Suppressor macrophage treated with lipopolysaccharide for 1 hour (primary cell): ENCODE measurements around the gene ENKUR.
"Not testable (repeated sequence)": the region's sequence is repeated elsewhere in the genome, so short reads cannot be mapped to it uniquely, and the experiment has no call there.

Experiments used
- DNase-seq, 3 donors: peaks; one replicate each; pipeline ENCODE4 v3.0.0-alpha.2; 2020 to 2022

ENKUR gene

GRCh38 chr10:25018703-25019102 is 2.7 kb upstream of the ENKUR start:
- no peak for DNase-seq

GRCh38 chr10:25017661-25018060 is 1.7 kb upstream of the ENKUR start:
- no peak for DNase-seq

GRCh38 chr10:25017154-25017590 is 1.2 kb upstream of the ENKUR start:
- no peak for DNase-seq

DNA sequence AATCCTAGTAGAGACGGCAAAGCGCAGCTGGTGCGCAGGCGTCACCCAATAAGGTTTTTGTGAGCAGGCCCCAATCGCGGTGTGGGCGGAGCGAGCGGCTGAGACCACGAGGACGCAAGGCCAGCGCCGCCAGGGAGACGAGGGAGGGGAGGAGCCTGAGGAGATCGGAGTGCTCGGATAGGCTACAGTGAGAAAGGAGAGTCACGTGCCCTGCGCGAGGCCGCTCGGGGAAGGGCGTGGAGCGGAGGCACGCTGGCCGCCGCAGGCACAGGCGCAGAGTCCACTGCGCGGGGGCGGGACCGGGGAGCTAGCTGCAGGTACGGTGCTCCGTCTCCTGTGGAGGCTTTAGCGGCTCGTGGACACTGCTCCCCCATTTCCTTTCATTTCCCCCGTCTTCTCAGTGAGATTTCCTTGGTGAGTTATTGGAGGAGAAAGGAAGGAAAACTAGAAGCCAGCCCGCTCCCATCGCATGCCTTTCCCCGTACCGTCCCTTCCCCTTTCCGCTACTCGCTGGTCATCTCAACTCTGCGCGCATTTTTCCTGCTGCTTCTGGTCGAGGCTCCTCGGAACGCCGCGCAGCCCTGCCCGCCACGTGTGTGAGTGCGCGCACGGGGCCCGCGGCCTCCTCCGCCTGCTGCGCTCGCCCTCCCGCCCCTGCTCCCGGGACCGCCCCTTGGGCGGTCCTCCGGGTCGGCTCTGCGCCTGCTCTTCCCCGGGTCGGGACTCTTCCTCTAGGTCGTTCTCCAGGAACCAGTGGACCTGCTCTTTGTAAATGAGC is 607 bp upstream of the ENKUR start, which contains the start of gene THNSL1:
Gene THNSL1, plus strand, starts transcription at position 237 of the 778 bp plus-strand sequence. CDS start 6,612 bp downstream, outside the sequence.
- peak; percentile 99 for DNase-seq

GRCh38 chr10:25014579-25014978 is 1.4 kb downstream of the ENKUR start:
- DNase-seq: no peak

- DNase-seq: not testable (repeated sequence)
Measured at GRCh38 chr10:25011591-25011990, 4.4 kb downstream of the ENKUR start.

DNA sequence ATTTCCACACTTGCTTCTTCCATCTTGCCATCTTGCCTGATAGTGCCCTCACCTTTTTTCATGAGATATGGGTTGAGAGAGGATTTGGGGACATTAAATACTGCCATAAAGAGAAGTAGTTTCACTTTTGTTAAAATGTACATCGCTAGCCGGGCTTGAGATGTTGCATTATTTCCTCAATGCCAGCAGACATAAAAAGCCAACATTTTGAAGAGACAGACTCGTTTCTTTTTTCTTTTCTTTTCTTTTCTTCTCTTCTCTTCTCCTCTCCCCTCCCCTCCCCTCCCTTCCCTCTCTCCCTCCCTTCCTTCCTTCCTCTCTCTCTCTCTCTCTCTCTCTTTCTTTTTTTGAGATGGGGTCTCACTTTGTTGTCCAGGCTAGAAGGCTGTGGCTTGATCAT is 17.9 kb downstream of the ENKUR start:
- no peak for DNase-seq

DNA sequence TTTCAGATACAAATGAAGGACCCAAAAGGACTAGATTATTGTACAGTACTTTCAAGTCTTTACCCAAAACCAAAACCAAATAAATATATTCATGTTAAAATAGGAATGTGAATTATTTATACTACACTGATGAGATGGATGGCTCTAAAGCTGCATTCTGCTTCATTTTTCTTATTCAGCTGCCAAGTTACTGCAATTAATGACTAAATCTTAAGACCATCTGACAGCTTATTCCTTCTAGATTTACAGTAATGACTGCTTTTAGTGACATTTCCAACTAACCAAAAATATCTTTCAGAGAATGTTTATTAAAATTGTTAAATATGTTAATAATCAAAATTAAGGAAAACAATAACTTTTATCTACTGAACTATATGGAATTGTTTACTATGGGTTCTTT is 20.9 kb downstream of the ENKUR start:
- DNase-seq: no peak

- DNase-seq: peak in 1 of 3 donors; percentile 5
Measured at GRCh38 chr10:24993237-24993958, 22.6 kb downstream of the ENKUR start.

DNA sequence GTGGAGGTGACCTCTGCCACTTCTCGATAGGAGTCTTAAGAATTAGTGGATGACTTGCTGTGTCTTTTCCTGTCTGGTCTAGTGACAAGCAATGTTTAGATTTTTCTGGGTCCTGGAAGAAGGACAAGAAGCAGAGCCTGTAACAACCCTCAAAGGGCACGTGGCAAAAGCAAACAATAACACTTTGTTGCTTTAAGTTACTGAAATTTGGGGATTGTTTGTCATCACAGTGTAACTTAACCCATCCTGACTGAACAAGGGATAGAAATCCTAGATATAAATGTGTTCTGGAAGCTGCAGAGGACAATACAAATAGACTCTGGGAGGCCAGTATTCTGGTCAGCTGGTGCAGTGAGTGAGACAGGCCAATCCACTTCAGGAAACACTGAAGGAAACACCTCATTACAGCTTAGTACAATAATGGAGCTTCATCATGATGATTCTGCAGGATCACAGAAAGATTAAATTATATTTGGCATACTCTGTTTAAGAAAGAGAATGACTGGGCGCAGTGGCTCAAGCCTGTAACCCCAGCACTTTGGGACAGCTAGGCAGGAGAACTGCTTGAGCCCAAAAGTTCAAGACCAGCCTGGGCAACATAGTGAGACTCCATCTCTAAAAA is 23.3 kb downstream of the ENKUR start:
- no peak for DNase-seq

DNA sequence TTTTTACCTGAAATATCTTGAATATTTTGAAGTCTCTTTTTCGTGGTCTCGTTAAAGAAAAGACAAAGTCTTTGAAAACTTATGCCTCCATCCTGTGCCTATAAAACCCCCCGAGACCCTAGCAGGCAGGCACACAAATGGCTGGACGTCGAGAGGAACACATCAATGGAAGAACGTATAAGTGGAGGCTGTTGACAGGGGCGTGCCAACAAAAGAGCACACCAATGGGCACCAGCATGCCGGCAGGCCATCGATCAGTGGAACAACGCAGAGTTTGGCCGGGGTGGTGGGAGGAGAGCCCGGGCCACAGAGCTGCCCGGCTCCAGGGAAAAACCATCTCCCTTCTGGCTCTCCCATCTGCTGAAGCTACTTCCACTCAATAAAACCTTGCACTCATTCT is 24.7 kb downstream of the ENKUR start:
- DNase-seq: no peak

- DNase-seq: peak in 2 of 3 donors; percentile 24 to 39
Measured at GRCh38 chr10:24989867-24990266, 26.1 kb downstream of the ENKUR start.

DNA sequence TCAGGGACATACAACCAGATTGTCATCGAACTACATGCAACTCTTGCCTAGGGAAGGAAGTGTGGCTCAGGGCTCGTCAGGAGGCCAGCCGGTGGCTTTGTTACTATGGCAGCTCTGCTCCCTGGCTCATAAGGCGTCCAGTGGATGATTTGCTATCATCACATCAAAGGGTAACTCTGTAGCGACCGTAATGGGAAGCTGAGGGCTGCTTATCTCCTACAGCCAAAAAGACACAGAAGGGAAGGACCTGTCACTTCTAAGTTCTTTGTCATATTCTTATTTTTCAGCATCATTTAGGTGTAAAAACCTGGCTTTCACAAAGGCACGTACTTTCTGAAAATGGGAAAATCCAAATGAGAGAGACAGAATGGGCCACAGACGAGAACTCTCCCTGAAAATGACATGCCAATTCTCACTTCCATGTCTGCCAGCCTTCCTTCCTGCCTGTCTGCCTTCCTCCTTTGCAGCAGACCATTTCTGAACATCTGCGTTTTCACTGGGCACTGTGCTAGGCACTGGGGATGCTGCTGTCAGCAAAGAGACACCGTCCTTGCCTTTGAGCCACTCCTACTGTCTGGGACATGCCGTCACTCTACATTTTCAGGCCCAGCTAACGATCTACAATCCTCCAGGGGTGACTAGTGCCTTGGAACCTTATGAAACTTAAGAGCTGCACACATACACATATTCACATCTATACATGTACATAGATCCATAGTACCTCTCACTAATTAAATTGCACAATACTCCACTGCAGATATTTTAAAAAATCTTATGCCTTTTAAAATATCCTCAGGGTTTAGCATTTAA is 26.9 kb downstream of the ENKUR start:
- DNase-seq: peak; percentile 41 to 48 (median 43)

GRCh38 chr10:24984906-24985305 is 31.1 kb downstream of the ENKUR start:
- no peak for DNase-seq

DNA sequence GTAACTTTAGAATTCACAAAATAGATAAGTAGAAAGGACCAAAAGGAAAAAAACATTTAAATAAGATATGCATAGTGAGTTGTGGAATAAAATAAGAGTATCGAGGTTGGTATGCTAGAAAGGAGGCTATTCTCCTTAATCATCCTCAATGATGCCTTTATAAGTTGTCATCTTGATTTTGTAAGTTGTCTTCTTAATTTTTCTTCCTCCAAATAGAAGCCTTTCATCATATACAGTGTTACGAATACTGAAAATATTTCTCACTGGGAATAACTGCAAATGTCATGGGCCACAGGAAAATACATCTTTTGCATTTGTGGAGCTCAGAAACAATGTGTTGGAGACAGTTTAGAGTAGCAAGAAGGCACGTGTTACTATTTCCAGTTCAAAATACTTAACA is 32.0 kb downstream of the ENKUR start:
- DNase-seq: no peak

GRCh38 chr10:24983130-24983529 is 32.8 kb downstream of the ENKUR start:
- DNase-seq: no peak

GRCh38 chr10:24982319-24983112 is 33.4 kb downstream of the ENKUR start:
- no peak for DNase-seq

GRCh38 chr10:24981161-24981710 is 34.7 kb downstream of the ENKUR start:
- no peak for DNase-seq

DNA sequence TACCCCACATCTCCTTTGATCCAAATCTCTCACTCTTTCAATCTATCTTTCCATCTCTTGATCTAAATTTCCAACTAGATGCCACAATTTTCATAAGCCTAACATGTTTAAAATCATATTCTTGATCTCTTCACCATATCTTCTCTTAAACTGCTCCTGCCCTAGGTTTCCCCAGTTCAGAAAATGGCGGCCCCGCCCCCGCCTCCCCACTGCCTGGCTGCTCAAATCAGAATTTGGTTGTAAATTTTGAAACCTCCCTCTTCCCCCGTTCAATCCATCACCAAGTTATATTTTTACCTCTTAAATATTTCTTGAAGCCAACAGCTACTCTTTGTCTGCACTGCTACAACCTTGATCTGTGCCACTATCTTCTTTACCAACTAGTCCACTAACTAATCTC is 36.3 kb downstream of the ENKUR start:
- DNase-seq: no peak

DNA sequence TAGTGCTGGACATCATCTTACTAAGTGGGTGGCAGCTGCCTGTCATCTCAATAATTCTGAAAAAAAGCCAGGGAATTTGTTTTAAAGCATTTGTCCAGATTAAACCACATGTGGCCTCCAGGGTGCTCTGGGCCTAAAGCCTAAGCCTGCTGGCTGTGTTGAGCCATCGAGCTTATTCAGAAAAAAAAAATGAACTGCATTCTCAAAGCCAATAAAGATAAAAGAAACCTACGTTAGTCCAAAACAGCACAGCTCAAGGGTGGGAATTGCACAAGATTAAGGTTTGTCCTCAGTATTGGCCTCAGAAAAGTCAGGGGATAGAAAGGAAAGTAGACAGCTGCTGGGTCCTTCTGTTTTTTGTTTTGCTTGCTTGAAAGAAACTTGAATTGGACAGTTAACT is 41.0 kb downstream of the ENKUR start:
- DNase-seq: no peak

GRCh38 chr10:24973163-24973562 is 42.8 kb downstream of the ENKUR start:
- no peak for DNase-seq

- DNase-seq: no peak
Measured at GRCh38 chr10:24971374-24971773, 44.6 kb downstream of the ENKUR start.
